Measurements from ENCODE around the gene CAPN15.

CAPN15 gene

GRCh38 chr16:548586-548985 is 21.1 kb downstream of the CAPN15 start:
- no peak for DNase-seq

GRCh38 chr16:549544-550263 is 22.2 kb downstream of the CAPN15 start:
- no peak for DNase-seq

- DNase-seq = no peak
These were observed 23.7 kb downstream of the CAPN15 start for GRCh38 chr16:551210-551609.

GRCh38 chr16:552171-552570 is 24.7 kb downstream of the CAPN15 start:
- no peak for DNase-seq

- no peak for DNase-seq
These were observed 26.2 kb downstream of the CAPN15 start for GRCh38 chr16:553601-554296.

- DNase-seq = no peak
These were observed 26.7 kb downstream of the CAPN15 start for GRCh38 chr16:554297-554621.

- DNase-seq = no peak
These were observed 27.3 kb downstream of the CAPN15 start for GRCh38 chr16:554640-555365.

GRCh38 chr16:555528-556473 is 28.3 kb downstream of the CAPN15 start:
- DNase-seq = no peak

- no peak for DNase-seq
These were observed 29.1 kb downstream of the CAPN15 start for GRCh38 chr16:556474-557173.

- no peak for DNase-seq
These were observed 30.2 kb downstream of the CAPN15 start for GRCh38 chr16:557463-558297.

GRCh38 chr16:558298-559020 is 30.9 kb downstream of the CAPN15 start:
- DNase-seq = no peak

- no peak for DNase-seq
These were observed 31.5 kb downstream of the CAPN15 start for GRCh38 chr16:559021-559380.

- DNase-seq = no peak
These were observed 32.1 kb downstream of the CAPN15 start for GRCh38 chr16:559411-560203.

GRCh38 chr16:560204-560700 is 32.7 kb downstream of the CAPN15 start, which contains the start of gene PRR35:
PRR35 (plus strand) TSS chr16:560394; CDS start chr16:563295, 2,901 bp downstream.
- no peak for DNase-seq

GRCh38 chr16:560701-561412 is 33.3 kb downstream of the CAPN15 start:
- no peak for DNase-seq

GRCh38 chr16:561413-561794 is 33.9 kb downstream of the CAPN15 start:
- DNase-seq = no peak

- no peak for DNase-seq
These were observed 34.7 kb downstream of the CAPN15 start for GRCh38 chr16:561957-562938.

All from CD4-positive, alpha-beta T cell treated with Interleukin-4 for 1 hour (primary cell).